ENCODE measurements around the gene NDUFA5.

NDUFA5 gene

GRCh38 chr7:123570390-123571182 is 13.0 kb upstream of the NDUFA5 start:
- Mint-ChIP-seq H3K27me3 (ENCODE audit: low read depth) (no peaks in the 10 kb centered on the region), H3K27ac (no peak overlapping the region), H3K36me3 (ENCODE audit: low read depth) (no peaks in the 10 kb centered on the region), H3K9me3 (no peaks in the 10 kb centered on the region), H3K4me3 (no peak overlapping the region), H3K4me1 (no peaks in the 10 kb centered on the region)
- TF ChIP-seq CTCF (IDR thresholded peaks at IDR 0.05; ENCODE audit: unreplicated experiment in 3 of 3), result no peak

GRCh38 chr7:123569352-123570010 is 11.9 kb upstream of the NDUFA5 start:
- Mint-ChIP-seq H3K9me3 (no peaks in the 10 kb centered on the region), H3K4me3 (no peak overlapping the region), H3K4me1 (no peaks in the 10 kb centered on the region), H3K27me3 (ENCODE audit: low read depth) (no peaks in the 10 kb centered on the region), H3K36me3 (ENCODE audit: low read depth) (no peaks in the 10 kb centered on the region), H3K27ac (no peak overlapping the region)
- no peak for TF ChIP-seq CTCF (IDR thresholded peaks at IDR 0.05; ENCODE audit: unreplicated experiment in 3 of 3)

- H3K4me1 Mint-ChIP-seq, result peaks cover 10% of the 10 kb centered on the region
- no peaks in the 10 kb centered on the region for H3K27me3 Mint-ChIP-seq (ENCODE audit: low read depth)
- peak overlapping the region in 1 of 3 experiments; percentile 46 for H3K27ac Mint-ChIP-seq
- no peaks in the 10 kb centered on the region for H3K9me3 Mint-ChIP-seq
- H3K4me3 Mint-ChIP-seq, result no peak overlapping the region
- H3K36me3 Mint-ChIP-seq (ENCODE audit: low read depth), result no peaks in the 10 kb centered on the region
- no peak for TF ChIP-seq CTCF (IDR thresholded peaks at IDR 0.05; ENCODE audit: unreplicated experiment in 3 of 3)
Measured at GRCh38 chr7:123562121-123562520, 4.5 kb upstream of the NDUFA5 start.

GRCh38 chr7:123558289-123558874 is 764 bp upstream of the NDUFA5 start:
- TF ChIP-seq CTCF (IDR thresholded peaks at IDR 0.05; ENCODE audit: unreplicated experiment in 3 of 3), result no peak
- H3K27ac Mint-ChIP-seq, result no peak overlapping the region
- H3K4me3 Mint-ChIP-seq, result no peak overlapping the region
- no peaks in the 10 kb centered on the region for H3K9me3 Mint-ChIP-seq
- peaks cover 13% of the 10 kb centered on the region for H3K4me1 Mint-ChIP-seq
- peaks cover 4% of the 10 kb centered on the region for H3K36me3 Mint-ChIP-seq (ENCODE audit: low read depth)
- H3K27me3 Mint-ChIP-seq (ENCODE audit: low read depth), result no peaks in the 10 kb centered on the region

GRCh38 chr7:123557016-123557397 is 611 bp downstream of the NDUFA5 start:
- Mint-ChIP-seq H3K27ac (no peak overlapping the region), H3K36me3 (ENCODE audit: low read depth) (peaks cover 17% of the 10 kb centered on the region), H3K4me1 (peaks cover 17% of the 10 kb centered on the region), H3K9me3 (no peaks in the 10 kb centered on the region), H3K4me3 (no peak overlapping the region), H3K27me3 (ENCODE audit: low read depth) (no peaks in the 10 kb centered on the region)
- no peak for TF ChIP-seq CTCF (IDR thresholded peaks at IDR 0.05; ENCODE audit: unreplicated experiment in 3 of 3)

Measured in nephron (organoid).